Measurements from ENCODE around the gene MANEA.

Gene MANEA

DNA sequence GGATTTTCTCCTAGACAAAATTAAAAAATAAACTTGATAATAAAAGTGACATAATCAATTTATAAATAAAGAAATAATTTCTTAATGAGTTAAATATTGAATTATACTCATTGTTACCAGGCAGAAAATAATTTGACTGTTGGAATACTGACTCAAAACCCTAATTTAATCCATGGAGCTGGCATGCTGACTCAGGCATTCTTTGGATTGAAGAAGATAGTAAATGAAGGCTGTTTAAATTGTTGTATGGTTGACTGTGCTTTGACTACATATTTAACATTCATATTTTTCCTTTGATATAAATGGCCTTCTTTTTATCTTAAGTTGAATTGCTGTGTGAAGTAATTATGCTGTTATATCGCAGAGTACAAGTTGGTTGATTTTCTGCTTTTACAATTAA lies 11.7 kb downstream of the MANEA start:
- DNase-seq, result no peak

DNA sequence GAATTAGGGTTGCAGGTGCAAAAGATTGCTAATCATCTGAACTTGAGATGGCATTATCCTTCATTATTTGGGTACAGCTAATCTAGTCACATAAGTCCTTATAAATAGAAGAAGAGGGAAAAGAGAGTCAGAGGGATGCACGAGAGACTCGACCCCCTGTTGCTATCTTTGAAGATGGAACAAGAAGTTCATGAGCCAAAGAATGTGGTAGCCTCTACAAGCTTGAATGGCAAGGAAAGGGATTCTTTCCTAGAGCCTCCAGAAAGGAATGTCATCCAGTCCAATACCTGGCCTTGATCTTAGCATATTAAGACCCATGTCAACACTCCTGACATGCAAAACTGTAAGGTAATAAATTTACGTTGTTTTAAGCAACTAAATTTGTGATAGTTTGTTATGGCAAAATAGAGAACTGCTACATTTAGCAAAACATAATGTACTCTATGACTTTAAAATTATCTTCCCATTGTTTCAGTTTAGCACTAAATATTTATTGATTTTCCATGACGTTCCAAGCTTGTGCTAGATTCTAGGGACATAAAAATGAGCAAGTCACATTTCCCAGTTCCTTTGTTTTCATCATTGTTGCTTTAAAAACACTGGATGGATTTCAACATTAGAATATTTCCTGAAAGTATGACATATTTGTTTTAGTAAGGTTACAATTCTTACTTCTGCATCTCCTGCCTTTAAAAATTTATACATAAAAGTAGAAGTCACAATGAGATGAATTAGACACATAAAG lies 12.7 kb downstream of the MANEA start:
- DNase-seq, result no peak

DNA sequence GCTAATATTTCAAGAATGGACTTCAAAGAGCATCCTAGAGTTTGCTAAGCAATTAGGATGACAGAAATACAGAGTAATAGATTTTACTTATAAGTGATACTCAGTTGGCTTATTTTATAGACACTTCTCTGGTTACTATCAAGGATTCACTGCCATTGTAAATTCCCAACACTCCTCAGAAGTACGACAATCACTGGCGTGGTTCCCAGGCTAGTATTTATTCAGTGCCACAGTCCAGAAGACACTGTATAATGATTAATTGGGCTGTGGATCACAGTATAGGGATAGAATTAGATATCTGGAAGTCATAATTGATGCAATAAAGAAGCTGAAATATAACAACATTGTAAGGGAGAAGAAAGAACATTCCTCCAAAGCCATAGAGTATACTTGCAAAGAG lies 15.7 kb downstream of the MANEA start:
- DNase-seq, result no peak

GRCh38 chr6:95596021-95596420 lies 18.7 kb downstream of the MANEA start:
- DNase-seq, result no peak

DNA sequence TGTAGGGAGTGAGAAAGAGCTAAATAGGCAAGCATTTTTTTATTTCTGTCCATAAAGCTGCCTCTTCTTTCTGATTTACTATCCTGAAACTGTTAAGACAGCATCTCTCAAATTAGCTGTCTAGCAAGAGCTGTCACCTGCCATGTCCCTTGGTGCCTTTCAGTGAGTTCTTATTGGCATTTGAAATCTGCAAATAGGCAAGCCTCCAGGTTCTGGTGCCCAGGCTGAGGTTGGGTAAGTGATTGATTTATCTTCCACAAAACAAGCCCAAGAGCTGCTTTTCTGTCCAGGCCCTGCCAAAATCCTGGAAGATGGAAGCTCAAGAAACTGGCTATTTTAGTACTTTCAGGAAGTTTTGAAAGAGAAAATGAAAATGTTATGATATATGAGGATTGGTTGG lies 22.4 kb downstream of the MANEA start:
- no peak for DNase-seq

DNA sequence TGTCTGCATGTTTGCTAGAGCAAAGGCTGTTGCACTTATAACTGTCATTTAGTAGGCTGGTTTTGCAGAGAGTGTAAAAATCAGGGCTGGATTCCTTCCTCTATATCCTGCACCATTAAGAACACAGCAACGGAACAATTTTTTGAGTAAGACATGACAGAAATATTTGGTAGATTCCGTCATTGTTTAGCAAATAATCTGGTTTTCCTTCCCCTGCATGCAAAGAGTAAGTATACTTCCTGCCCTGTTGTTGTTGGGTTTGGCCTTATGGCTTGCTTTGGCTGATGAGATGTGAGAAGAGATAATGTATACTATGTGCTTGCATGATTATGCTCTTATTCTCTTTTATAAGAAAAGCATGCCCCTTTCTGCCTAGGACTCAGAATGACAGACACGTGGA lies 23.8 kb downstream of the MANEA start:
- DNase-seq, result no peak

GRCh38 chr6:95614094-95614493 lies 36.8 kb downstream of the MANEA start:
- no peak for DNase-seq

DNA sequence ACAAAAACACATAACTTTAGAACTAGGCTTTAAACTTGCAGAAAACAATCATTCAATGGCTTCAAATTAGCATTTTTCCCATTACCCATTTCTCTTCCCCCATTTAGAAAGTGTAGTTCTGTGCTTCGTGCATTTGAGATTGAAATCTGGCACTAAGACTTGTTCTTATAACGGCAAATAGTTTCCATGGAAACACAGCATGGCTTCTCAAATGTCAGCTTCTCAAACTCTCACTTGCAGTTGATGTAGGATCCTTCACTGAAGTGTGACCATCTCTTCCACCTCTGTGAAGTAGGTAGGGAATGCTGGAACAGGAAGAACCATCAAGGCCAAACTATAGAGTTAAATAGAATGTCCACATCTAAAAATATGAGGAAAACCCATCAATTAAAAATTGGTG lies 52.2 kb downstream of the MANEA start:
- no peak for DNase-seq

DNA sequence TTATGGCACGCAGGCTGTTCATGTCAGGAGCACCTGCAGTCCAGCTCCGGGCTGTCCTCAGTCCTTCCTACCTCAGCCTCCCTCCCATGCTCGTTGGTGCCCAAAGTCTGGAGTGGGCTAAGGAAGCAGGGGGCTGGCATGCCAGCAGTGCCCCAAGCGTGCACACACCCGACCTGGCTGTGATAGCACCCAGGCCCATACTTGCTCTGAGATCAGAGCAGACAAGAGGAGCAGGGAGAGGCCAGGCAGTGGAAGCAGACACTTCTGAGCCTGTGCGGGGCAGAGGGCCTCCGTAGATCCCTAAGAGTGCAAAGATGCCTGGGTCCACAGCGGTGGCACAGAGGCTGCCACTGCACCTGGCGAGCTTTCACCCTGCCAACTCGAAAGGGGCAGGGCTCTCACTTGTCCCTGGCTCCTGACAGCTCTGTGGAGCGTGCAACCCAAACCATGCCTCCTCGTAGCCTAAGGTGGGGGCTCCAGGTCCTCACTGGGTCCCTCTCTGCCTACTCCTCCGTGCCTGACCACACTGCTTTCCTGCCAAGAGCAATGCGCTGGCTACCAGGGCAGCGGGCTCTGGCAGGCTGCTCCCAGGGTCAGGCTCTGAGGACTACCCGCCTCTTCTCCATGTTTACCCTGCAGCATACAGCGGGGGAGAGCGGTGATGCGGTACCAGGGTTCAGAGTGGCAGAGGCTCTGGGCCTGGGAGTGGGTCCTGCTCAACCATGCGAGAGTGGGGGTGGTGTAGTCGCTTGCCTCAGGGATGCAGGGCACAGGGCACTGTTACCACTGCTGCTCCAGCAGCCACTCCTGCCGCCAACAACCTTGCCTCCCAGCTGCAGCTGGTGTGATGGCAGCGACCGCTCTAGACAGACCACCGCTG lies 59.5 kb downstream of the MANEA start:
- no peak for DNase-seq

DNA sequence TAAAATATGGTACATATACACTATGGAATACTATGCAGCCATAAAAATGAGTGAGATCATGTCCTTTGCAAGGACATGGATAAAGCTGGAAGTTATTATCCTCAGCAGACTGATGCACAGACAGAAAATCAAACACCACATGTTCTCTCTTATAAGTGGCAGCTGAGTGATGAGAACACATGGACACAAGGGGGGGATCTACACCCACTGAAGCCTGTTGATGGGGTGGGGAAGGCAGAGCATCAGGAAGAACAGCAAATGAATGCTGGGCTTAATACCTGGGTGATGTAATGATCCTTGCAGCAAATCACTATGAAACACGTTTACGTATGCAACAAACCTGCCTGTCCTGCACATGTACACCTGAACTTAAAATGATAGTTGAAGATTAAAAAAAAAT lies 71.3 kb downstream of the MANEA start:
- no peak for DNase-seq

- DNase-seq, result no peak
Measured at GRCh38 chr6:95649451-95649850, 72.1 kb downstream of the MANEA start.

GRCh38 chr6:95654176-95654575 lies 76.8 kb downstream of the MANEA start:
- no peak for DNase-seq

DNA sequence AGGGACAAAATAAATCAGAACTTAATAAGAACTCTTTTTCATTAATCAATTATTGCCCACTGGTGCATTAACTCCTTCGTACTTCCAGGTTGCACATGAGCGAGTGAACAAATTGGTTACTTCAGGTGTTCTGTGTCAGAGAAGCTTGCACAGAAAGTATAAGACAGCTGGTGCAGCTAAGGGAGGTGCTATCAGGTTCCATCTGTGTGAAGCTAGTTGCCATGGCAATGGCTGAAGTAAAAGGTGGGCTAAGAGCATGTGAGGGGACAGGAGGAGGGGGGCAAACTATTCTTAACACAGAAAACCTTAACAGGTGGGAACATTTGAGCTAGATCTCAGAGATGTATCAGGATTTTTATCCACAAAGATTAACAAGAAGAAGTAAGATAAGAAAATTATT lies 81.6 kb downstream of the MANEA start:
- no peak for DNase-seq

Data from CD4-positive, alpha-beta T cell treated with Interleukin-4 for 1 hour (primary cell).